ENCODE data around the gene THBD.
A peak's percentile ranks its signal among the peaks of the same experiment; 100 is the strongest.

THBD gene

DNA sequence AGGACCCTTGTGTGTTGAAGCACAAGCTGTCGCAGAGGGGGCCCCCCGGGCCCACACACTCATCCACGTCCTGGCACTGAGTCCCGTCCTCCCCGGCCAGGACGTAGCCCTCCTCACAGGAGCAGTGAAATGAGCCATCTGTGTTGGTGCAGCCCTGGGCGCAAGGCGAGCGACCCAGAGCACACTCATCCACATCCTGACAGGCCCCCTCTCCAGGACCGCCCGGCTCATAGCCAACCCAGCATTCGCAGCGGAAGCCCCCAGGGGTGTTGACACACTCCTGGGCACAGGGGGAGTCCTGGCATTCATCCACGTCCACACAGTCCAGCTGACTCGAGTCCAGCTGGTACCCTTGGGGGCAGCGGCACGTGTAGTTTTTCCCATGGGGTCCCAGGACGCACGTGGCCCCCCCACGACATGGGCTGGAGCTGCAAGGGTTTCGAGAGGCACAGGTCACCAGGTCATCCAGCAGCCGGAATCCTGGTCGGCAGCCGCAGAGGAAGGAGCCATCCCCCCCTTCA is 35.4 kb upstream of the THBD start:
- Histone ChIP-seq H3K4me3 (peak overlapping the region; percentile 71), H3K27ac (peak overlapping the region; percentile 85 to 98)
- peak; percentile 72 for DNase-seq (ENCODE audit: low spot score)
- TF ChIP-seq, protein P1, sequence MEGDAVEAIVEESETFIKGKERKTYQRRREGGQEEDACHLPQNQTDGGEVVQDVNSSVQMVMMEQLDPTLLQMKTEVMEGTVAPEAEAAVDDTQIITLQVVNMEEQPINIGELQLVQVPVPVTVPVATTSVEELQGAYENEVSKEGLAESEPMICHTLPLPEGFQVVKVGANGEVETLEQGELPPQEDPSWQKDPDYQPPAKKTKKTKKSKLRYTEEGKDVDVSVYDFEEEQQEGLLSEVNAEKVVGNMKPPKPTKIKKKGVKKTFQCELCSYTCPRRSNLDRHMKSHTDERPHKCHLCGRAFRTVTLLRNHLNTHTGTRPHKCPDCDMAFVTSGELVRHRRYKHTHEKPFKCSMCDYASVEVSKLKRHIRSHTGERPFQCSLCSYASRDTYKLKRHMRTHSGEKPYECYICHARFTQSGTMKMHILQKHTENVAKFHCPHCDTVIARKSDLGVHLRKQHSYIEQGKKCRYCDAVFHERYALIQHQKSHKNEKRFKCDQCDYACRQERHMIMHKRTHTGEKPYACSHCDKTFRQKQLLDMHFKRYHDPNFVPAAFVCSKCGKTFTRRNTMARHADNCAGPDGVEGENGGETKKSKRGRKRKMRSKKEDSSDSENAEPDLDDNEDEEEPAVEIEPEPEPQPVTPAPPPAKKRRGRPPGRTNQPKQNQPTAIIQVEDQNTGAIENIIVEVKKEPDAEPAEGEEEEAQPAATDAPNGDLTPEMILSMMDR (IDR thresholded peaks at IDR 0.05): no peak

DNA sequence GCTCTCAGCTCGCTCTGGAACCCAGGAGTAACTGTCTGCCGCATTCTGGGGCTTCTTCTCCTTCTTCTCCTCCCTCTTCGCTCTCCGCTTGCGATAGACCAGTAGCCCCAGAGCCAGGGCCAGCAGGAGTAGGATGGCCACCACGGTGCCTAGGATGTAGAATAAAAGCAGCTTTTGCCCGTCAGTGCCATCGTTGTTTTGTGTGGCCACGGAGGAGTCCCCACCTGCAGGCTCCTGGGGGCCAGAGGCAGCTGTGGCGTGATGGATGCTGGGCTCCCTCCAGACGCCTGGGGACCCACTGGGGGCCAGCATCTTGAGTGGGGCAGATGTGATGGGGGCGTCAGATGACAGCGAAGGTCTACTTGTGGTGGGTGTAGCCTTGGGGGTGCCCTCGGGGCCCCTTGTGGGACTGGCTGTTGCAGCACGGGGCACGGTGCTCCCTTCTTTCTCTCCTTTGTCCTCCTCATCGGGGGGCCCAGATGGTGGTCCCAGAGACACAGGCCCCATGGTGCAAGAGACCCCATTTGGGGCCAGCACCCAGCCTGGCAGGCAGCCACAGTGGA is 34.9 kb upstream of the THBD start:
- TF ChIP-seq, protein P1 (IDR thresholded peaks at IDR 0.05): no peak
- DNase-seq (ENCODE audit: low spot score): peak; percentile 69
- Histone ChIP-seq H3K4me3 (peak overlapping the region; percentile 71), H3K27ac (peak overlapping the region; percentile 85 to 98)

DNA sequence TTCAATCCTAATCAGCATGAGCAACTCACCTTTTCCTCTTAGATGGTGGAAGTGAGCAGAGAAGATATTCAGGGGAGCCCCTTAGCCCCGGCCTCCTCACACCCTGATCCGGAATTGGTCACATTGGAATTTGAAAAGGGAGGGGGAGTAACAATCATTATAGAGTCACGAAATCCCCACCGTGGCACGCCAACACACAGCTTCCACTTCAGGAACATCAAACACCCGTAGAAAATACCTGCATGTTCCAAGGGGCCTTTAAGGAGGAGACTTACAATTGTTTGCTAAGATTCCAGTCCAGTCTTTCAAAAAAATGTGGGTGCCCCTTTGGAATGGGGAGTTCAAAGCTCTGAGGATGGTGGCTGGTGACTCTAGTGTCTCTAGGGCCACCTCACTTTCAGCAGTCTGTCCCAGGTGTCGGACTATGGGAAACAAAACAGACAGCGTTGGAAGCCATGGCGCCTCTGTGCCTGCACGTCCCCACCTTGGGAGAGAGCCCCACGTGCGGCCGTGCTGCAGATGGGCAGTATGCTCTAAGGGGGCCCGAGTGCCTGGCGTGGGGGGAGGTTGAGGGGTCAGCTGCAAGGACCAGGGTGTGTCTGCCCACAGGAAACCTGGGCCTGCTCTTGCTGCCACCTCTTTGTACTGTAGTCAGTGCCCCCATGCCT is 34.2 kb upstream of the THBD start:
- peak overlapping the region; percentile 71 for H3K4me3 ChIP-seq
- TF ChIP-seq, protein P1 (IDR thresholded peaks at IDR 0.05): no peak
- DNase-seq (ENCODE audit: low spot score): peak; percentile 73
- peak overlapping the region; percentile 85 to 98 for H3K27ac ChIP-seq

DNA sequence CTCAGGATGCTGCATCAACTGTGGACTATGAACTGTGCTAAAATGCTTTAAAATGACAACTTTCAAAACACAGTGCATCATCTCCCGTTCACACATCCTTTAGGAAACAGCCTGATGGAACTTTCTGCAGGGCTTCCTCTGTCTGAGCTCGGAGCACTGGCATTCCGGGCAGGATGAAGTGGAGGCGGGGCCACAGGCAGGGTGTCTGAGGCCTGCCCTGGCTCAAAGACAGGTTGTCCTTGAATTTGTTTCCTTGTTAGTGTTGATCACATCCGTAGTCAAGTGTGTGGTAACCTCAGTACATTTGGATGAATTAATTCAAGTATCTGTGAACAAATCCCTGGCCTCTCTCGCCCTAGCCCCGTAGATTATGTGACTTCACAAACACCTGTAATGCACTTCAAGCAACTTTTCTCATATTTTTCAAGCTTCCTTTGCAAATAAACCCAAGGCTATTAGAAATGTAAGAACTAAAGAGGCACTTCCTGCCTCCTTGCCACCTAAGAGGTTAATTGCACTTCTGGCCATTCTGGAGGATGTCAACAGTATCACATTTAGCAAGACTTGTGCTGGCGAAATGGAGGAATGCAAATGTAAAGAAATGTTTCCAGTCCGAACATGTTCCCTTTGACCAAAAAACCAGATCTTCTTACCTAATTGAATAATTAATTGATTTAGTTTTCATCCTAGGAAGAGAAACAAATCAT is 33.5 kb upstream of the THBD start:
- peak; percentile 78 for DNase-seq (ENCODE audit: low spot score)
- H3K27ac ChIP-seq: peak overlapping the region; percentile 85 to 98
- peak overlapping the region; percentile 71 for H3K4me3 ChIP-seq
- TF ChIP-seq, protein P1 (IDR thresholded peaks at IDR 0.05): no peak

DNA sequence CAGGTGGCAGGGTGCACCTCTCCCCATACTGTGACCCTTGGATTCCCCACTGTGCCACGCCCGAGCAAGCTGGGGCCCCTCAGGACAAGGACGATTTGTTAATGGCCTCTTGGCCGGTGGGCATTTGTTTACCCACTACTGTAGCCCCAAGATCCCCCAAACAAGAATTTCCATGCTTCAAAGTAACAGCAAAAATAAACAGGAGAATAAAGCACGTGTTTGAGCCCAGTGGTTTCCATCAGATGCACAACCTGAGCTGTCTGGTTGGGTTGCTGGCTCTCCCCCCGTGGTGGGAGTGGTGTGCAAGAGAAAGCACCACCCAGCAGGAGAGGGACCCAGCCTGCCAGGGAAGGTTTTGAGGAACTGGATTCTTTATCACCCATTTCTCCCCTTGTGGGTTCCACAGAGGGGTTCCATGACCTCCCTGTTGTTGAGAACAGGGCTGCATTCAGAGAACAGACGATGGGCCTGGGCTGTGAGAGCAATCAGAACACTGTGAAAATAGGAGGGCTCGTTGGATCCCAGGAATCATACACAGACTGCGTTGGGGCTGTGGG is 31.9 kb upstream of the THBD start:
- DNase-seq (ENCODE audit: low spot score): peak; percentile 70
- Histone ChIP-seq H3K27ac (peak overlapping the region in 1 of 2 donors; percentile 98), H3K4me3 (peak overlapping the region; percentile 71)
- TF ChIP-seq, protein P1 (IDR thresholded peaks at IDR 0.05): no peak

DNA sequence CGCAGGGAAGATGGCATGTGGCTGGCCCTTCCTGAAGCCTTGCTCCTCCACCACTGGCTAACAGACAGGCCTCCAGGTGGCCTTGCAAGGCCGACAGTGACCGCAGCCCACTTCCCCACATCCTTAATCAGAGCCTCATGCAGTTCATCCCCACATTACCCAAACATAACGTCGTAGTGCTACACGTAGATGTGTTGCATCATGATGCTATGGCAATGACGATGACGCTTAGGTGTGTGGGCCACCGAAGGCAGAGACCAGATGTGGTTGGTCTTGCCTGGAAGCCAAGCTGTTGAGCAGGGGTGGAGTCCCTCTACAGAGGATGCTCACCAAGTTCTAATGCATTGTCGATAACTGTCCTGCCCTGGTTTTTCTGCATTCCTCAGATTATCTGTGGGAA is 31.0 kb upstream of the THBD start:
- peak; percentile 52 for DNase-seq (ENCODE audit: low spot score)
- TF ChIP-seq, protein P1 (IDR thresholded peaks at IDR 0.05): no peak
- Histone ChIP-seq H3K27ac (peak overlapping the region in 1 of 2 donors; percentile 98), H3K4me3 (peak overlapping the region; percentile 71)

Data from coronary artery (tissue), 2 donors.